K562 (cell line): ENCODE results near the gene BANF2. TPM values are rescaled to one million over a fixed set of nuclear protein-coding genes. Genes with fewer than 3 reads are reported as not detected.

Experiments used
- ATAC-seq: fragments of 200-7000 bp; cut with Tn5 transposase; 3 replicates; pipeline ENCODE4 v1.9.1; 2020; ENCODE audit warnings: moderate library complexity
- BruUV-seq: library from RNA; stranded (reverse); fragments of 400-500 nt; replicated peaks from 2 replicates; lab custom pipeline; 2021; lab: Mats Ljungman, UMichigan
- CTCF ChIA-PET: fragments of 300-600 bp; formaldehyde crosslinking; extraction: SDS; loops from one replicate; lab custom pipeline; 2021; ENCODE audit warnings: low intra/inter-chr PET ratio; lab: Yijun Ruan, JAX
- POLR2A ChIA-PET: fragments of 300-600, 350-650 bp; sonication (Branson Sonifier 250); formaldehyde crosslinking; extraction: SDS; loops from one replicate; lab custom pipeline; 2021; ENCODE audit warnings: antibody characterized with exemption, inconsistent platforms; lab: Yijun Ruan, JAX
- DNase-seq, 4 experiments: peaks; one replicate each; pipeline versions ENCODE4 v3.0.0 to v3.0.0-alpha.2; 2011 to 2018; ENCODE audit warnings: low spot score in 3 of 4, mixed read lengths in 3 of 4; ENCODE audit errors: extremely low read depth in 1 of 4
- FAIRE-seq: peaks from 2 replicates; lab custom pipeline; 2011; peaks lifted over from hg19 to GRCh38; lab: Jason Lieb, UNC
- H2AFZ ChIP-seq: 2 replicates; pipeline ENCODE4 v1.6.0; 2011; ENCODE audit warnings: low read depth, low read length, control low read depth, inconsistent platforms
- H3K27ac ChIP-seq: fragments of 200-600 bp; 3 replicates; pipeline ENCODE4 v1.8.0; 2011; ENCODE audit warnings: low read depth, mild to moderate bottlenecking, control low read depth, inconsistent platforms, low read length, moderate library complexity, mixed read lengths; ENCODE audit errors: extremely low read depth
- H3K27me3 ChIP-seq, 2 experiments: fragments of 300-600 bp in 1 of 2; 2 replicates in 1 of 2; 3 replicates in 1 of 2; pipeline versions ENCODE4 v1.6.0 to v1.8.0; 2011; ENCODE audit warnings: inconsistent platforms in 2 of 2, low read length in 2 of 2, mild to moderate bottlenecking in 1 of 2, mixed read lengths in 1 of 2, moderate library complexity in 1 of 2; ENCODE audit not compliant: control insufficient read depth in 2 of 2, insufficient read depth in 2 of 2
- H3K36me3 ChIP-seq: fragments of 300-600 bp; 3 replicates; pipeline ENCODE4 v1.8.0; 2011; ENCODE audit warnings: mild to moderate bottlenecking, low read length, inconsistent platforms; ENCODE audit not compliant: control insufficient read depth, insufficient read depth
- H3K4me1 ChIP-seq, 2 experiments: fragments of 200-600 bp in 1 of 2; replicated peaks in 1 of 2; 2 replicates in 1 of 2; 3 replicates in 1 of 2; pipeline versions ENCODE4 v1.5.1 to v1.8.0; 2011; ENCODE audit warnings: inconsistent platforms in 2 of 2, low read length in 2 of 2, mild to moderate bottlenecking in 1 of 2, mixed read lengths in 1 of 2, moderate library complexity in 1 of 2; ENCODE audit not compliant: control insufficient read depth in 2 of 2, insufficient read depth in 2 of 2
- H3K4me2 ChIP-seq: 2 replicates; pipeline ENCODE4 v1.6.1; 2011; ENCODE audit warnings: low read length, control low read depth, inconsistent platforms, mixed read lengths; ENCODE audit not compliant: insufficient read depth
- H3K4me3 ChIP-seq: fragments of 200-600 bp; sonication (generic), shearing (Covaris generic); 2 replicates; pipeline ENCODE4 v1.5.1; 2016; ENCODE audit warnings: control low read depth, inconsistent platforms
- H3K79me2 ChIP-seq: fragments of 200-600 bp; 3 replicates; pipeline ENCODE4 v1.8.0; 2011; ENCODE audit warnings: low read length, inconsistent platforms; ENCODE audit not compliant: control insufficient read depth, insufficient read depth
- H3K9ac ChIP-seq, 2 experiments: 2 replicates each; pipeline versions ENCODE4 v1.6.0 to v1.6.1; 2011; ENCODE audit warnings: low read depth in 2 of 2, low read length in 2 of 2, control low read depth in 1 of 2, inconsistent platforms in 1 of 2, mild to moderate bottlenecking in 1 of 2, mixed read lengths in 1 of 2; ENCODE audit not compliant: insufficient read depth in 1 of 2
- H3K9me1 ChIP-seq: one replicate; pipeline ENCODE4 v1.6.0; 2011; ENCODE audit warnings: inconsistent platforms, mild to moderate bottlenecking, low read length, moderate library complexity; ENCODE audit not compliant: control insufficient read depth, insufficient read depth
- H3K9me3 ChIP-seq: replicated peaks from 2 replicates; pipeline ENCODE4 v1.5.1; 2011; ENCODE audit warnings: low read depth, low read length, inconsistent platforms; ENCODE audit not compliant: control insufficient read depth, insufficient read depth
- H4K20me1 ChIP-seq: replicated peaks from 2 replicates; pipeline ENCODE4 v1.6.1; 2011; ENCODE audit warnings: low read length, inconsistent platforms, mixed read lengths; ENCODE audit not compliant: control insufficient read depth, insufficient read depth
- CHAMP1 ChIP-seq: fragments of 450-650 bp; IDR thresholded peaks from 2 replicates; pipeline ENCODE4 v1.6.1; 2016; ENCODE audit warnings: mild to moderate bottlenecking
- CREBBP ChIP-seq: IDR thresholded peaks from one replicate; pipeline ENCODE4 v1.6.1; 2012; ENCODE audit warnings: low read depth, mild to moderate bottlenecking, control low read depth, inconsistent platforms, low read length
- FOXJ3 ChIP-seq: sonication (generic); formaldehyde crosslinking; IDR thresholded peaks from 2 replicates; pipeline ENCODE4 v1.4.0; 2020; ENCODE audit warnings: mild to moderate bottlenecking, missing genetic modification reagents
- MAFG ChIP-seq: fragments of 450-650 bp; conservative IDR thresholded peaks from 2 replicates; pipeline ENCODE4 v1.6.1; 2016; ENCODE audit warnings: missing genetic modification characterization, missing compliant biosample characterization
- MEF2D ChIP-seq: conservative IDR thresholded peaks from 2 replicates; pipeline ENCODE4 v1.6.1; 2016; ENCODE audit warnings: low read depth, missing genetic modification characterization, missing compliant biosample characterization
- NFATC3 ChIP-seq: fragments of 450-650 bp; IDR thresholded peaks from 2 replicates; pipeline ENCODE4 v1.6.1; 2017; ENCODE audit warnings: mild to moderate bottlenecking
- NFE2 ChIP-seq: IDR thresholded peaks from 2 replicates; pipeline ENCODE4 v1.6.1; 2014; ENCODE audit warnings: antibody characterized with exemption, low read depth
- NR2C2 ChIP-seq, 2 experiments: fragments of 200-800 bp in 1 of 2; sonication (Bioruptor generic) in 1 of 2; sonication (generic) in 1 of 2; formaldehyde crosslinking in 1 of 2; IDR thresholded peaks; 2 replicates each; pipeline versions ENCODE4 v1.6.1 to v1.8.0; 2016 to 2022; ENCODE audit warnings: mild to moderate bottlenecking in 1 of 2, missing compliant biosample characterization in 1 of 2, missing genetic modification characterization in 1 of 2, missing genetic modification reagents in 1 of 2
- NR3C1 ChIP-seq: sonication (generic); formaldehyde crosslinking; IDR thresholded peaks from 2 replicates; pipeline ENCODE4 v1.8.1; 2022; ENCODE audit warnings: missing genetic modification reagents
- RBM14 ChIP-seq: fragments of 200-400 bp; formaldehyde crosslinking; IDR thresholded peaks from 2 replicates; pipeline ENCODE4 v1.6.1; 2018; ENCODE audit warnings: low read depth, mild to moderate bottlenecking, low read length, moderate library complexity, borderline replicate concordance; ENCODE audit not compliant: insufficient read depth
- ZBTB49 ChIP-seq: sonication (generic); formaldehyde crosslinking; IDR thresholded peaks from 2 replicates; pipeline ENCODE4 v1.8.0; 2022; ENCODE audit warnings: missing genetic modification reagents, mild to moderate bottlenecking, borderline replicate concordance
- ZBTB5 ChIP-seq: fragments of 450-650 bp; IDR thresholded peaks from 2 replicates; pipeline ENCODE4 v1.6.1; 2017; ENCODE audit warnings: antibody characterized with exemption
- ZNF316 ChIP-seq: fragments of 450-650 bp; IDR thresholded peaks from 2 replicates; pipeline ENCODE4 v1.6.1; 2016
- WGBS: fragments of 100-300 bp; shearing (Covaris generic); methylation state at CpG from one replicate; pipeline ENCODE4 v1.1.6; 2016; ENCODE audit warnings: low coverage, mixed read lengths; ENCODE audit not compliant: insufficient coverage; ENCODE audit errors: missing lambda C conversion rate; 5-methylcytosine and 5-hydroxymethylcytosine counted together
- in situ Hi-C: fragments of 300-500 bp; cut with MboI; formaldehyde crosslinking; loops from 4 replicates; pipeline ENCODE4 v1.15.0; 2018; ENCODE audit warnings: inconsistent platforms, mixed read lengths
- intact Hi-C: fragments of 100-400 bp; cut with micrococcal nuclease; formaldehyde crosslinking; loops from 2 replicates; pipeline ENCODE4 v1.14.2; 2022
- polyA plus RNA-seq, 8 experiments: library from polyadenylated mRNA; depleted of rRNA in 4 of 8; stranded (reverse) in 5 of 8; unstranded in 3 of 8; fragments of >200 nt; fragmentation: Nextera tagmentation in 2 of 8; fragmentation: Illumina TruSeq in 1 of 8; extraction: Ambion mirVana in 2 of 8; extraction: Trizol in 1 of 8; gene quantifications; 2 replicates each; pipeline versions ENCODE4 v1.2.1 to v1.2.3, GENCODE V29; 2011 to 2014; ENCODE audit warnings: inconsistent platforms in 1 of 8, missing spikeins in 1 of 8
- total RNA-seq, 7 experiments: library from RNA; depleted of rRNA in 6 of 7; stranded (reverse); fragments of >200 nt in 6 of 7; fragmentation: Illumina TruSeq in 2 of 7; extraction: Trizol in 2 of 7; gene quantifications; 2 replicates each; pipeline versions ENCODE4 v1.2.1 to v1.2.3, GENCODE V29; 2011 to 2021; ENCODE audit warnings: low replicate concordance in 1 of 7

BANF2 gene
- total and polyA plus RNA-seq, 9 of the 15 experiments (the other 6 are each of a cell fraction or from before 2014, with no cell fraction given), result not detected

- TF ChIP-seq CREBBP (no peak), NR3C1 (CRISPR knock-in tag) (no peak)
- TF ChIP-seq, all 486 proteins: peak for 0
Measured at GRCh38 chr20:17669306-17669931, 30.3 kb upstream of the BANF2 start (continued).

GRCh38 chr20:17671011-17671410 lies 28.8 kb upstream of the BANF2 start:
- H3K27me3 ChIP-seq, result no peaks in the 10 kb centered on the region
- no peak overlapping the region for H3K9ac ChIP-seq
- no TSS peak for BruUV-seq
- ChIA-PET POLR2A (no interaction called here), CTCF (no interaction called here)
- peaks cover 13% of the 10 kb centered on the region; the same call in 2 of the 3 replicates for H3K36me3 ChIP-seq
- no peaks in the 10 kb centered on the region for H3K9me1 ChIP-seq
- DNase-seq, result no peak
- TF ChIP-seq NFATC3, result no peak
- TF ChIP-seq MEF2D (tag), result no peak
- no peak for TF ChIP-seq ZBTB5
- no peak for TF ChIP-seq RBM14
- 0 out of 2 replicates have a peak, but pooled peaks have one; percentile 21 for TF ChIP-seq NFE2
- no peak for TF ChIP-seq CHAMP1
- no peak for TF ChIP-seq NR2C2 (CRISPR knock-in tag; IDR thresholded peaks at IDR 0.05)
- TF ChIP-seq NR2C2 (tag; IDR thresholded peaks at IDR 0.05), result no peak
- TF ChIP-seq FOXJ3, result no peak
- no peak for TF ChIP-seq ZBTB49
- TF ChIP-seq MAFG (tag), result 0 out of 2 replicates have a peak, but pooled peaks have one; percentile 24
- peak; percentile 12; the same call in 1 of the 2 replicates for TF ChIP-seq ZNF316
- FAIRE-seq, result no peak
- H3K9me3 ChIP-seq, result no peaks in the 10 kb centered on the region
- H3K27ac ChIP-seq, result no peak overlapping the region
- H3K4me1 ChIP-seq, result no peaks in the 10 kb centered on the region; a peak in 1 of 5 replicates
- no peaks in the 10 kb centered on the region for H4K20me1 ChIP-seq
- H3K4me2 ChIP-seq, result no peak overlapping the region
- intact Hi-C loops, result no loop called here
- H2AFZ ChIP-seq, result no peak overlapping the region
- no peak for ATAC-seq
- H3K4me3 ChIP-seq, result no peak overlapping the region
- 85% methylated on average over 1 of the region's 1 CpG for WGBS
- peaks cover 21% of the 10 kb centered on the region; the same call in 2 of the 3 replicates for H3K79me2 ChIP-seq
- in situ Hi-C loops, result no loop called here
